Measurements from ENCODE around the gene PRSS8.
A peak's percentile ranks its signal among the peaks of the same experiment; 100 is the strongest.
"Not testable (repeated sequence)": the region's sequence is repeated elsewhere in the genome, so short reads cannot be mapped to it uniquely, and the experiment has no call there.

Gene PRSS8

DNA sequence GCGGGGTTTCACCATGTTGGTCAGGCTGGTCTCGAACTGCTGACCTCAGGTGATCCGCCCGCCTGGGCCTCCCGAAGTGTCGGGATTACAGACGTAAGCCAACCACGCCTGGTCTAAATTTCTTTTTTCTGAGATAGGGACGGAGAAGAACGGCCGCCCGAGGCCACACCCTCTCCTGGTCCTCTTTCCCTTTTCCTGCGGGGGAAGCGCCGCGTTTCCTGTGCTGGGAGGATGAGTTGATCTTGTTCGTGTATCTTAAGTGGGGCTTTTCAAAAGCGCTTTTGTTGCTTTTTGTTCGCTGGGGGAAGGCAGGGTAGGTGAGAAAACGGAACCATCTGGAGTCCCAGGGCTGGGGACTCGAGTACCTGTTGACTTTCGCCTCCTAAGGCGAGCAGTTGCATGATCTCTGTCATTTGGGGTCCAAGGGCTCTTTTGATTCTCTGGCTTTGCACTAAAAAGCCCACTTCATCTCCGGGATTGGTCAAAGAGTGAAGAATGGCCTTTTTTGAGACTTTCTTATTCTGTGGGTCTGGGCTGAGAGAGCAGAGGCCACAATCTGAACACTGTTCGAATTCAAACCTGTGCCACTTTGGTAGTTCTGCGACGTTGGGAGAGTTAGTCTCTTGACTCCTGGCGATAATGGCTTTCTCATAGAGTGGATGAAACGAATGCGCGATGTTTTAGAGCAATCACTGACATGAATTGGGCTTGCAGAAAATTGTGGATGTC is 45.7 kb upstream of the PRSS8 start:
- Histone ChIP-seq H3K9me3 (ENCODE audit: control insufficient read depth, low read length) (no peaks in the 10 kb centered on the region), H3K36me3 (ENCODE audit: control insufficient read depth, insufficient read depth, low read length) (no peaks in the 10 kb centered on the region), H3K9ac (no peak overlapping the region), H3K27ac (peak overlapping the region; percentile 97), H3K4me3 (ENCODE audit: low read depth, low read length) (peak overlapping the region; percentile 75), H3K79me2 (peaks cover 32% of the 10 kb centered on the region), H3K27me3 (ENCODE audit: control insufficient read depth, insufficient read depth, low read length) (no peaks in the 10 kb centered on the region), H3K4me2 (ENCODE audit: low read length) (peak overlapping the region; percentile 96), H3K4me1 (peaks cover 9% of the 10 kb centered on the region), H2AFZ (no peak overlapping the region)
- TF ChIP-seq, protein P1, sequence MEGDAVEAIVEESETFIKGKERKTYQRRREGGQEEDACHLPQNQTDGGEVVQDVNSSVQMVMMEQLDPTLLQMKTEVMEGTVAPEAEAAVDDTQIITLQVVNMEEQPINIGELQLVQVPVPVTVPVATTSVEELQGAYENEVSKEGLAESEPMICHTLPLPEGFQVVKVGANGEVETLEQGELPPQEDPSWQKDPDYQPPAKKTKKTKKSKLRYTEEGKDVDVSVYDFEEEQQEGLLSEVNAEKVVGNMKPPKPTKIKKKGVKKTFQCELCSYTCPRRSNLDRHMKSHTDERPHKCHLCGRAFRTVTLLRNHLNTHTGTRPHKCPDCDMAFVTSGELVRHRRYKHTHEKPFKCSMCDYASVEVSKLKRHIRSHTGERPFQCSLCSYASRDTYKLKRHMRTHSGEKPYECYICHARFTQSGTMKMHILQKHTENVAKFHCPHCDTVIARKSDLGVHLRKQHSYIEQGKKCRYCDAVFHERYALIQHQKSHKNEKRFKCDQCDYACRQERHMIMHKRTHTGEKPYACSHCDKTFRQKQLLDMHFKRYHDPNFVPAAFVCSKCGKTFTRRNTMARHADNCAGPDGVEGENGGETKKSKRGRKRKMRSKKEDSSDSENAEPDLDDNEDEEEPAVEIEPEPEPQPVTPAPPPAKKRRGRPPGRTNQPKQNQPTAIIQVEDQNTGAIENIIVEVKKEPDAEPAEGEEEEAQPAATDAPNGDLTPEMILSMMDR (IDR thresholded peaks at IDR 0.05), result no peak

DNA sequence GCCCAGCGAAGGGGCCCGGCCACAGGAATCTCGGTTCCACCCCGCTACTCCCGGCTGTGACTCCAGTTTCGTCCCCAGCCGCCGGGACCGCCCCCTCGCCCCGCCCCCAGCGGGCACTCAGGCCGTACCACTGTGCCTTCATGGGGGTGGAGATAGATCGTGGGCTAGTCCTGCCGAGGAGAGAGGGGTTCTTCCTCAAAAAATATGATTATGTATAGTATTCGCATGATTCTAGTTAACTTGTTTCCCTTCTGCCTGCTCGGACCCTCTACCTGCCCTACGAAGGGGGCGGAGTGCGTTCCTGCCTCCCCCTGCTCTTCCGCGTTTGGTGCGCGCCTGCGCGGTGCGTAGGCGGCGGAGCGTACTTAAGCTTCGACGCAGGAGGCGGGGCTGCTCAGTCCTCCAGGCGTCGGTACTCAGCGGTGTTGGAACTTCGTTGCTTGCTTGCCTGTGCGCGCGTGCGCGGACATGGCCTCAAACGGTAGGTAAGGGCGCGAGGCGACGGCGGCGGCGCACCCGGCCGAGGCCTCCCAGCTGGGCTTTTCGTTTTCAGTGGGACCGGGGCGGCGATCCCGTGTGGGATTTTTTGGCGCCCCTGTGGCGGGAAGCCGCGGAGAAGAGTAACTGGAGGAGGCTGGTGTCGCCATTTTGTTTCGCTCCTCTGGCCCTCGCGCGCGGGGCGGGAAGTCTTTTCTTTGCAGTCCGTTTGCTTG is 44.4 kb upstream of the PRSS8 start, which contains the start of gene FUS:
Gene FUS, plus strand, starts transcription at position 393 of the 713 bp plus-strand sequence. Its CDS starts 76 bp downstream, at position 469.
- Histone ChIP-seq H3K27me3 (ENCODE audit: control insufficient read depth, insufficient read depth, low read length) (no peaks in the 10 kb centered on the region), H3K27ac (peak within 1 kb of the TSS; percentile 97), H2AFZ (peak within 1 kb of the TSS; percentile 98), H3K9ac (peak within 1 kb of the TSS; percentile 98), H3K9me3 (ENCODE audit: control insufficient read depth, low read length) (no peaks in the 10 kb centered on the region), H3K4me2 (ENCODE audit: low read length) (peak within 1 kb of the TSS; percentile 96), H3K36me3 (ENCODE audit: control insufficient read depth, insufficient read depth, low read length) (no peaks in the 10 kb centered on the region), H3K4me3 (ENCODE audit: low read depth, low read length) (peak within 1 kb of the TSS; percentile 75), H3K79me2 (peaks cover 32% of the 10 kb centered on the region), H3K4me1 (peaks cover 9% of the 10 kb centered on the region)
- TF ChIP-seq, protein P1 (IDR thresholded peaks at IDR 0.05), result no peak

DNA sequence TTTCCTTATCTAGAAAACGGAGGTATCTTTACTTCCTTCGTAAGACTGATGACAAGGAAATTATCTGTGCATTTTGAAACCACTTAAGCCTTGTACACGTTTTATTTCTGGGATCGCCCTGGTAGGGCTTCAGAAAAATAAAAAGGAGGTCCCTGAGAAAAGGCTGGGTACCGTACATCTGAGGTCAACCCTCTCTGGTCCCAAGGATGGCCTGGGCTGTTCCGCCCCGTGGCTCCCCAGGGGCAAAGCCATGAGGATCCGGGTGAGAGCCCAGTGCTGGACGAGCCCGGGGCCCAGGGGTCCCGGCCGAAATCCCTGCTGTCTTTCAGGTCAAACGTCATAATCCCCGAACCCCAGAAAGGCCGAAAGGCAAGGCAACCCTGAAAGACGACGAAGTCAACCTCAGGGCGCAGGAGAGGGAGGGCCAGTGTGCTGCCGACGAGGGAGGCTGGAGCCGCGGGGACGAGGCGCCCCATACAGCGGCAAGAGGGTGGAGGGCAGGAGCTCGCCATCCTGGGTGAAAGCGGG is 43.8 kb upstream of the PRSS8 start:
- Histone ChIP-seq H3K9ac (peak overlapping the region; percentile 98), H3K4me2 (ENCODE audit: low read length) (peak overlapping the region; percentile 96), H3K79me2 (peaks cover 32% of the 10 kb centered on the region), H3K36me3 (ENCODE audit: control insufficient read depth, insufficient read depth, low read length) (no peaks in the 10 kb centered on the region), H2AFZ (peak overlapping the region; percentile 98), H3K9me3 (ENCODE audit: control insufficient read depth, low read length) (no peaks in the 10 kb centered on the region), H3K27ac (peak overlapping the region; percentile 97), H3K27me3 (ENCODE audit: control insufficient read depth, insufficient read depth, low read length) (no peaks in the 10 kb centered on the region), H3K4me1 (peaks cover 9% of the 10 kb centered on the region), H3K4me3 (ENCODE audit: low read depth, low read length) (peak overlapping the region; percentile 75)
- TF ChIP-seq, protein P1 (IDR thresholded peaks at IDR 0.05), result no peak

DNA sequence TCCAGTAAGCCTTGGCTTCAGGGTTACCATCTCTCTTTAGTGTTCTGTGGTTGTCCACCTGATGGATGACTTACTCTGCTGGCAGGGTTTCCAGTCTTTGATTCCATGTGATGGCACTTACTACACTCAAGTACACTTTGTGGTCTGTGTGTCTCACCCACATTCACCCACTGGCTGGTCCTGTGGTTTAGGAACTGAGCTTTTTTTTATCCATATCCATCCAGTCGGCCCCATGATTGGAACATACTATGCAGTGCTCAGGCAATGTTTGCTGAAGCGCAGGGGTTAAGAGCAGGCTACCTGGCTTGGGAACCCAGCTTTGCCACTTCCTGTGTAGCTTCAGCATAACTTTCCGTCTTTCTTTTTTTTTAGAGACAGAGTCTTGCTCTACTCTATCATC is 41.6 kb upstream of the PRSS8 start:
- Histone ChIP-seq H3K4me2 (ENCODE audit: low read length) (no peak overlapping the region), H3K9ac (no peak overlapping the region), H3K27me3 (ENCODE audit: control insufficient read depth, insufficient read depth, low read length) (no peaks in the 10 kb centered on the region), H3K79me2 (peaks cover 22% of the 10 kb centered on the region), H3K9me3 (ENCODE audit: control insufficient read depth, low read length) (no peaks in the 10 kb centered on the region), H3K36me3 (ENCODE audit: control insufficient read depth, insufficient read depth, low read length) (no peaks in the 10 kb centered on the region), H3K4me1 (peaks cover 5% of the 10 kb centered on the region), H3K4me3 (ENCODE audit: low read depth, low read length) (no peak overlapping the region), H2AFZ (no peak overlapping the region), H3K27ac (no peak overlapping the region)
- TF ChIP-seq, protein P1 (IDR thresholded peaks at IDR 0.05), result no peak

DNA sequence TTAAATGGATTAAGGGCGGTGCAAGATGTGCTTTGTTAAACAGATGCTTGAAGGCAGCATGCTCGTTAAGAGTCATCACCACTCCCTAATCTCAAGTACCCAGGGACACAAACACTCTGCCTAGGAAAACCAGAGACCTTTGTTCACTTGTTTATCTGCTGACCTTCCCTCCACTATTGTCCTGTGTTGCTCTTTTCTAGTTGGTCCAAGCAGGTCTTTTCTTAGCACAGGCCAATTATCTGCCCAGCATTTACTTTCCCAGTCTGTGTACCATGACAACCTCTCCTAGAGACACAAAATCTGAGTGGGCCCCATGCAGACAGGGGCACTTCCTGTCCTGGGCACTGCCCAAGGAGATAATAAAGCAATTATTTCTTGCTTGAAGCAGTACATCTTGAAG is 34.5 kb upstream of the PRSS8 start:
- H3K4me3 ChIP-seq (ENCODE audit: low read depth, low read length); H3K36me3 ChIP-seq (ENCODE audit: control insufficient read depth, insufficient read depth, low read length); H3K4me2 ChIP-seq (ENCODE audit: low read length); H3K9me3 ChIP-seq (ENCODE audit: control insufficient read depth, low read length); H3K4me1 ChIP-seq; H3K79me2 ChIP-seq; H3K27me3 ChIP-seq (ENCODE audit: control insufficient read depth, insufficient read depth, low read length); H3K9ac ChIP-seq; H2AFZ ChIP-seq; H3K27ac ChIP-seq: not testable (repeated sequence)
